Mucosa of descending colon (tissue), 3 donors: ENCODE data around the gene SH3PXD2A. TPM values are rescaled to one million over a fixed set of nuclear protein-coding genes. Genes with fewer than 3 reads are reported as not detected.

Source experiments
- ATAC-seq: fragments of 200-7000 bp; cut with Tn5 transposase; one replicate; pipeline ENCODE4 v1.9.1; 2020; ENCODE audit warnings: mild to moderate bottlenecking, moderate library complexity
- DNase-seq, 3 donors: peaks; one replicate each; pipeline ENCODE4 v3.0.0-alpha.2; 2020
- H3K36me3 ChIP-seq: fragments of 200-600 bp; one replicate; pipeline ENCODE4 v1.8.0; 2021; ENCODE audit warnings: low read depth, mild to moderate bottlenecking
- H3K4me1 ChIP-seq: fragments of 200-600 bp; one replicate; pipeline ENCODE4 v1.8.0; 2021; ENCODE audit warnings: low read depth, mild to moderate bottlenecking
- H3K4me3 ChIP-seq: fragments of 200-600 bp; one replicate; pipeline ENCODE4 v1.8.0; 2021; ENCODE audit warnings: mild to moderate bottlenecking
- H3K9me3 ChIP-seq: fragments of 200-600 bp; one replicate; pipeline ENCODE4 v1.8.0; 2021; ENCODE audit warnings: mild to moderate bottlenecking
- CTCF ChIP-seq: fragments of 200-600 bp; IDR thresholded peaks from one replicate; pipeline ENCODE4 v1.8.0; 2022; ENCODE audit warnings: antibody characterized with exemption, mild to moderate bottlenecking
- intact Hi-C, 2 donors: fragments of 100-400 bp; cut with DNase I in 1 of 2; cut with micrococcal nuclease in 1 of 2; formaldehyde crosslinking; loops; one replicate each; pipeline versions ENCODE4 v1.11.0 to v1.11.1; 2022; cut with DNase I, micrococcal nuclease
- total RNA-seq, 3 donors: library from RNA; stranded (reverse); fragmentation: NEBNext Ultra II Directional in 2 of 3; extraction: Animal tissue kit (Norgen Biotek cat#: 25700) in 2 of 3; gene quantifications; one replicate each; pipeline versions ENCODE4 v1.2.1 to v1.2.4, GENCODE V29; 2021 to 2023
- donor health status: DM: no; HTN: no; CAD: no; lungs with moderate emphysema.
- donor health status: DM: no; HTN: no; CAD: no.
- donor health status: DM: no; HTN: yes; CAD: no.

The SH3PXD2A gene
- total RNA-seq, 3 donors from 2014 or later = 46.1 to 91.4 (median 60.6) TPM

- H3K9me3 ChIP-seq = no peaks in the 10 kb centered on the region
- H3K36me3 ChIP-seq = no peaks in the 10 kb centered on the region
- intact Hi-C loops = no loop called here
- H3K4me1 ChIP-seq = peaks cover 7% of the 10 kb centered on the region
- DNase-seq (no peak), ATAC-seq (no peak)
- no peak overlapping the region for H3K4me3 ChIP-seq
- TF ChIP-seq CTCF = no peak
Measured at GRCh38 chr10:103677486-103678177, 177.7 kb downstream of the SH3PXD2A start.

GRCh38 chr10:103676851-103677417 lies 178.4 kb downstream of the SH3PXD2A start:
- H3K36me3 ChIP-seq = no peaks in the 10 kb centered on the region
- no peak for DNase-seq
- no peak overlapping the region for H3K4me3 ChIP-seq
- TF ChIP-seq CTCF = no peak
- H3K4me1 ChIP-seq = peaks cover 7% of the 10 kb centered on the region
- no peaks in the 10 kb centered on the region for H3K9me3 ChIP-seq
- ATAC-seq = peak; percentile 31
- intact Hi-C loops = no loop called here

GRCh38 chr10:103676058-103676785 lies 179.2 kb downstream of the SH3PXD2A start:
- DNase-seq (no peak), ATAC-seq (no peak)
- no peak for TF ChIP-seq CTCF
- Histone ChIP-seq H3K4me3 (no peak overlapping the region), H3K36me3 (no peaks in the 10 kb centered on the region), H3K4me1 (peaks cover 7% of the 10 kb centered on the region), H3K9me3 (no peaks in the 10 kb centered on the region)
- intact Hi-C loops = no loop called here

- Histone ChIP-seq H3K4me3 (no peak overlapping the region), H3K36me3 (no peaks in the 10 kb centered on the region), H3K4me1 (peaks cover 7% of the 10 kb centered on the region), H3K9me3 (no peaks in the 10 kb centered on the region)
- no peak for DNase-seq
- ATAC-seq = no peak
- TF ChIP-seq CTCF = no peak
- intact Hi-C loops = no loop called here
Measured at GRCh38 chr10:103673606-103674005, 181.8 kb downstream of the SH3PXD2A start.

GRCh38 chr10:103672345-103672744 lies 183.0 kb downstream of the SH3PXD2A start:
- Histone ChIP-seq H3K4me1 (peaks cover 13% of the 10 kb centered on the region), H3K36me3 (no peaks in the 10 kb centered on the region), H3K4me3 (no peak overlapping the region), H3K9me3 (no peaks in the 10 kb centered on the region)
- intact Hi-C loops = no loop called here
- ATAC-seq (no peak), DNase-seq (no peak)
- TF ChIP-seq CTCF = no peak
